GM18520 (cell line): ENCODE results near the gene NES.

Experiments
- ATAC-seq: cut with Tn5 transposase; IDR thresholded peaks from one replicate; pipeline ENCODE4 v1.9.1; 2021; ENCODE audit not compliant: unreplicated experiment

NES gene

DNA sequence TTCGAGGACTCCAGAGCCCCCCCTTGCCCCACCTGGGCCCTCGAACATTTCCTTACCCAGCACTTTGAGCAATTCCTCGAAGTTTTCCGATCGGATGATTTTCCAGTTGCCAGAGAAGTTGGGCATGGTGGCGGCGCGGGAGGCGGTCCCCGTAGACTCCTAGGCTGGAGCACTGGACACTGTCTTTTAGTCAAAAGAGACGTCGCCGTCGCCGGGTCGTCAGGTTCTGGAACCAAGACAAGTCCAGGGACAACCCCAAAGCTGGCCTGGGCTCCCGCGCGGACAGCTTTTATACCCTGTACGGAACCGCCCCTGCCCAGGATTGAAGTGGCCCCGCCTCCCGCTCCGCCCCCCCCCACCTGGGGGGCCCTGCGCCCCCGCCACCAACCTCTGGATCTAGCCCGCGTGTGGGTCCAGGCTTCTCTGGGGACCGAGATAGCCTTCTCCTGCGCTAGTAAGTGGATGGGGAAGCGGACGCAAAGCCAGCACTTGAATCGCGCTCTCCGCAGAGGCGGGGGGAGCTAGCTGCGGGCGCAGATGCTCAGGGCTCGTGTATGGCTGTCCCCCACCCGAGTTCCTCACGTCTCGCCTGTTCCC lies 28.2 kb upstream of the NES start, which contains the start of gene CRABP2:
CRABP2 (minus strand) TSS at position 263 of the 597 bp plus-strand sequence; CDS start at position 126, 137 bp downstream.
- ATAC-seq, result no peak

DNA sequence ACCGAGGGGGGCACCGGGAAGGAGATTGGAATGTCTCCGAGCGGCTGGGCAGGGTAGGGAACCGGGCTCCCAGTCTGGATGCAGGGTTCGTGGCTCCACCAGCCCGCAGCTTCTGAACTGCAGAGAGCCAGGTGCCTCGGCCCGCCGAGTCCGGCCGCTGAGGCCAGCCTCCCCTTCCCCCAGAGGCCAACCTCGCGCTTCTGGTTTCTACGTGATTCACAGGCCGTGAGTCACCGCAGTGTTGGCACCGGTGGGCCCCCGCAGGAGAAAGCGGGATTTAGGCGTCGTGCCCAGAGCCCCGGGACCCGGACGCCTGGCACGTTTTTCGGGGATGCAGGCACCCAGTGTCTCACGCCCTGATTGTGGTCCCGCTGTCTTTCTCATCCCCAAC lies 27.7 kb upstream of the NES start:
- ATAC-seq, result no peak

DNA sequence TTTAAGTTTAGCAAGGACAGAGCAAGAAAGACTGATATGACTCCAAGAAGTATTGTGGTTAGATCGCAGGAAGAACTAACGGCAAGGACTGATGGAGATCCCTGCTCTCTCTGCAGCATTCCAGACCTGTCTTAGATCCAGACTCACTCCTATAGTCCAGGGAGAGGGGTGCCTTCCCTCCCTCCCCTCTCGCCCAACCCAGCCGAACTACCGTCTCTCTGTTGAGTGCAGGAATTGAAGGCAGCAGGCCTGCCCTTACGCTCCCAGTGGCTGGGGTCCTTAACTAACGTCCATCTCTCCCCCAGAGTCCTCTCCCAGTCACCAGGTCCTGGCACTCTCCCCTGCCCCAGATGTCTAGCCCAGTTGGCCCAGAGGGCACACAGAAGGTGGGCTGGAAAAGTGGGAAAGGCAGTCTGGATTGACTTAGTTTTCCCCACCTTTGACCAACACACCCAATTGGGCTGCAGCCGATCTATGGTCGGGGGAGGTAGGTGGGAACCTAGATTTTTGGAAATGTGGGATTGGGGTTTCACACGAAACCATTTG lies 27.0 kb upstream of the NES start:
- no peak for ATAC-seq

DNA sequence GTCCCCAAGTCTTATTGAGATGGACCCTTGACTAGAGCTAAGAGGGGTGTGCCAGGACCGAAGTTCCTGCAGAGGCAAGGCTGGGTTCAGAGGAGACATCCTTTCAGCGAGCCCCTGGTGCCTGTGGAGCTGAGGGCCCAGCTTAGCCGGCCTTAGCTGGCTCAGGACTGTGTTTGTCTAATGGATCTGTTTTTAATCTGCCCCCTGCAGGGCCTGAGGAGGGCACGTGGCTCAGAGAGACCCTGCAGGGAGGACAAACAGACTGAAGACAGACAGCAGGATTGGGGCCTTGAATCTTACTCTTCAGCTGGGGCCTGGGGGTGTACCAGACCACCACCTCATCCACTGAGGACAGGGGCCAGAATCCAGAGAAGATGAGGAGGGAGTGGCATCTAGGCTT lies 26.5 kb upstream of the NES start:
- ATAC-seq, result no peak

DNA sequence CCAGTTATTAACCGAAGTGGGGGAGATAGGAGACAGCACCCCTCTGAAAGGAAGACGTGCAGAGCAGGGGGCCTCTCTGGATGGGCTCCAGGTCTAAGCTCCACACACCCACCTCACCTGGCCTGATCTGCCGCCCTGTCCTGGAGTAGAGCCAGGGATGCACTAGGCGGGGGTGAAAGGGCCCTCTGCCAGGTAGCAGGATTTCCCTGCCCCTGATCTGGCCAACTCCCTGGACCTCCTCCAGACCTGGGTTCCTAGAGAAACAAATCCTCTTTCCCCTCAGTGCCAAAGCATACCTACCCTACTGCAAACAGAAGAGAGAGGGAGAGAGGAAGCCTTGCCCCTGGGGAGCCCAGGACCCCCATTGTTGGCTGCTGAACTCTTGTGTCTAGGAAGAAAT lies 26.1 kb upstream of the NES start:
- no peak for ATAC-seq

DNA sequence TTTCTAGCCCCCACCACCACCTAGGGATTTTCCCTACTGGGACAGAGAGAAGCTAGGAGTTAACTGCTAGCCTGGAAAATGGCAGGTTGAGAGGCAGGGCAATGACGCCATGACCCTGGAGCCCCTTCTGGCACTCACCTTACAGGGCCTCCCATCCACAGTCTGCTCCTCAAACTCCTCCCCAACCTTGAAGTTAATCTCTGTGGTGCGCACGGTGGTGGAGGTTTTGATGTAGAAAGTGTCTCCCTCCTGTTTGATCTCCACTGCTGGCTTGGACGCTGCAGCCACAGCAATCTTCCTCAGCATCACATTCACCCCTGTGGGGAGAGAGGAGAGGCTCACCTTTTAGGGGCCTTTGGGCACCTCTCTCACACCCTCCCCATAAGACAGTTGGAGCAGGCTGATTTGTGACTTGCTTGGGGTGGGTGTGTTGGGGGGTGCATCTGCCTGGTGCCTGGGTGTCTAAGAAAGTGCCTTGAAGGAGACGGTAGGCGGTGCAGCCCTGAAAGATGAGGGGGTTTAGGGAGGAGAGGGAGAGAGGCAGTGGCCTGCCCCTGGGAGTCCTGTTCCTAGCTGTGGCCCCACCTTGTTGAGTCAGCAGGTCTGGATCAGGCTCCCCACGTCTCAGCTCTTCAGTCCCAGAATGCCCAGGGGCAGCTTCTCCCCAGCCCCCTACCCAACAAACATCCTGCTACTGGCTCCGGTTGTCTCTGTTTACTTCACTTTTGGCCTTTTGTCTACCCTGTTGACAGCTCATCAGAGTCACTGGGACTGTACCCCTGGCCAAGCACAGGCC lies 23.7 kb upstream of the NES start:
- ATAC-seq, result no peak

DNA sequence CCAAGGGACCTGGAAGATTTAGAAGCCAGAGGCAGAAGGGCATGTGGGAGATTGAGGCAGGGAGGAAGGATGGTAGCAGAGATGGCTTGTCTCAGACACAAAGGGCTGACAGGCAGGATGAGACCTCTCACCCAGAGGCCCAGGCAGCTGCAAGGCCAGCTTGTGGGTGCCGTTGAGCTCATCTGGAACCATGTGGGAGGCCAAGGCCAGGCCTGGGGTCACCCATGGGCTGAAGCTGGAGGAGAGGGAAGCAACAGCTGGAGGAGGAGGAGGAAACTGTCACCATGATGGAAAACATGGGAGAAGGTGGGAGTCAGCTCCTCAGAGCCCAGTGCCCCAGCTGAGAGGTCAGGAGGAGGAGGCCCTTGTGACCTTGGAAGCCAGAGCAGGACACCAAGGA lies 21.8 kb upstream of the NES start:
- no peak for ATAC-seq

DNA sequence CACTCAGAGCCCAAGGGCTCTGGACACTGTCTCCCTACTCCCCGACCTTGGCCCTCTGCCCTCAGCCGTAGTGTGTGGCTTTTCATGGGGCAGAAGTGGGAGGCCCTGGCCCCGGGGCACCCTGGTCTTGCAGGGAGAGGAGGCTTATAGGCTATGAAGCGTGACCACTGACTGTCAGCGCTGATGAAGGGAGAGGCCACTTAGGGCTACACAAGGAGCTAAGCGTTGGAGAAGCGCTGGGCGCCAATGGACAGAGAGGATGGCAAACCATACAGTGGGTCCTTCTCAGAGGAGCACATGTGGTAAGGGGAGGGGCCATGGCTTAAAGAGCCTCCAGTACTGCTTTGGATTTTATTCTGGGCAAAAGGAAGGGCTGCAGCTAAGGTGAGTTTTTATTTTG lies 20.3 kb upstream of the NES start:
- ATAC-seq, result no peak

DNA sequence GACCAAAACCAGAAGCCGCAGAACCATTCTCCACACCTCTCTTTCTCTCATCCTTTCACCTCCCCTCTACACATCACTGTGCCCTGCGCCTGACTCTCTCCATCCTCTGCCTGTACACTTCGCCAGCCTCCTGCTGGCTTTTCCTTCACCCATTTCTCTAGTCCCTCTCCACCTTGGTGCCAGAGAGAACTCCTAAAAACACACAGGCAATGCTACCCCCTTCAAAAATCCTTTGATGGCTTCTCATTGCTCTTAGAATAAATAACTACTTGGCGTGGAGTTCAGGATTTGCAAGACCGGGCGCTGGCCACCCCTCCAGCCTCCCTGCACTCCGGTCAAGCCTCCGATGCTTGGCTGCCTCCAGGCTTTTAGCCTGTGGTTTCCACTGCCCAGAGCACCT lies 19.5 kb upstream of the NES start:
- no peak for ATAC-seq

DNA sequence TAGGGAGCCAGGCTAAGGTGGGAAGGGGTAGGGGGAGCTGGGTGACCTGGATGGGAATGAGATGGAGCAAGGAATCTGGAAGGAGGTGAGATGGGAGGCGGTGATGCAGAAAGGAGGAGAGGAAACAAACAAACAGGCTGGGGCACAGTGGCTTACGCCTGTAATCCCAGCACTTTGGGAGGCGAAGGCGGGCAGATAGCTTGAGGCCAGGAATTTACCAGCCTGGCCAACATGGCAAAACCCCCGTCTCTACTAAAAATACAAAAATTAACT lies 17.4 kb upstream of the NES start:
- no peak for ATAC-seq

DNA sequence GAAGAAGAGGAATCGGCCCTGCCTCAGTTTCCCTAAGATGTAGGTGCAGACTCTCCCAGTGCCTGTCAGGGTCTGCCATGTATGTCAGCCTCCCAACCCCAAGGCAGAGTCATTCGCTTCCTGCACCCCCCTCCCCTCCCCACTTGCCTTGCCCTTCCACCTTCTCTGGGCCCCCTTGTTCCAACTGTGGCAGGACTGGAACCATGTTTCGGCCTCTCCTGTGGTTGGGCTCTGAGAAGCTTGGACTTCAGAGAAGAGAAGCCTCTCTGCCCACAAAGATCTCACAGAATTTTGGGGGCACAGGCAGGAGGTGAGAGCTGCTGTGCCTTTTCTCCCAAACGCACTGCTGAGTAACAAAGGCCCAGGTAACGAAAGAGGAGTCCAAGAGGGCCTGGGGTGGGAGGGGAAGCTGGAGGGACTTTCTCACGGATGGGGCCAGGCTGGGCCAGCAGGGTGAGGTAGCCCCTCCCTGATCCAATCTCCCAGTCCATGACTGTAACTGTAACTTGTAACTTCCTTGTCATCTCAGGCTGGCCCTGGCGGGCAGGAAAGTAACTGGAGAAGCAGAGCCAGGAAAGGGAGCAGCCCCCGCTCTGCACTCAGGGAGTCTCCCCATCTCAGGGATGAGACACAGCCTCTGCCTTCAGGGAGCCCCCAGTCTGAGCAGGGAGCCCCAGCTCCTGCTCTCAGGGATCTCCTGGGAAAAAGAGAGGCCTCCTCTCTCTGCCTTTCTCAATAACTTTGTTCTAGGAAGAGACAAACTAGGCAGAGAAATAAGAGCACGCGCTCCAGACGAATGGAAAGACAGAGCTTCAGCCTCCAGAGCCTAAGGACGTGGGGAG lies 16.9 kb upstream of the NES start:
- ATAC-seq, result no peak

DNA sequence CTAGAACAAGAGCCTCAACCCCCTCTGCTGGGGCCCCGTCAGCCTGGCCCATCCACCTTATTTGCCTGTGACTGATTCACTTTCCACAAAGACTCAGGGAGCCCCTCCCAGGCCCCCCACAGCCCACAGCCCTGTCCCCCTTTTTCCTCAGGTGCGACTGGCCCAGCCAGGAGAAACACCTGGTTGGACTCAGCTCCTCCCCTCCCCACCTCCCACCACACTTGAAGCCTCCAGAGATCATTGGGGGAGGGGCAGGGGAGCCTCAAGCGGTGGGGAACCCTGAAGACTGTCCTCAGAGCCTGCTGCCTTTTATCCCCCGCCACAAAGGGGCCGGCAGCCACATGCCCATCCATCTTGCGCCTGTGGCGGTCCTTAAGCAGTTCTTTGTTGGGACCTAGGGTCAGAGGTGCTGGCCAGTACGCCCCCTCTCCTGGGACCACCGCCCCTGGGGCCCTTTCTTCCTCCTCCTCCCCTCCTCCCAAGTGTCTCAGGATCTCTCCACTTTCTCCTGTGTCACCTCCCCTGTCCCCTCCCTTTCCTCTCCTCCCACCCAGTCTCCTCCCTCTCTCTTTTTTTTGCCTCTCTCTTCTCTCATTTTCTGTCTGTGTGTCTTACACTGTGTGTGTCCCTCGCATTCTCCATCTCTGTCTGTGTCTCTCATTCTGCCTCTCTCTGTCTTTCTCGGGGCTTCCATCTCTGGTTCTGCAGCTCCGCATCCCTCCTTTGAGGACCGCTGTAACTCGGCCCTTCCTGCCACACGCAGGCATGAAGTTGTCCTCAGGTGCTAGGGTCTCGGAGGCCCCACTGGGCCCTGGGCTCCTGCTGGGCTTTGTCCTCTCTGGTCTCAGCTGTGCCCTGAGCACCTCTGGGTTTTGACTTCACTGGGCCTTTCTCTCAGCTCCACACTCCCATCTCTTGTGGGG lies 16.0 kb upstream of the NES start:
- ATAC-seq, result no peak

DNA sequence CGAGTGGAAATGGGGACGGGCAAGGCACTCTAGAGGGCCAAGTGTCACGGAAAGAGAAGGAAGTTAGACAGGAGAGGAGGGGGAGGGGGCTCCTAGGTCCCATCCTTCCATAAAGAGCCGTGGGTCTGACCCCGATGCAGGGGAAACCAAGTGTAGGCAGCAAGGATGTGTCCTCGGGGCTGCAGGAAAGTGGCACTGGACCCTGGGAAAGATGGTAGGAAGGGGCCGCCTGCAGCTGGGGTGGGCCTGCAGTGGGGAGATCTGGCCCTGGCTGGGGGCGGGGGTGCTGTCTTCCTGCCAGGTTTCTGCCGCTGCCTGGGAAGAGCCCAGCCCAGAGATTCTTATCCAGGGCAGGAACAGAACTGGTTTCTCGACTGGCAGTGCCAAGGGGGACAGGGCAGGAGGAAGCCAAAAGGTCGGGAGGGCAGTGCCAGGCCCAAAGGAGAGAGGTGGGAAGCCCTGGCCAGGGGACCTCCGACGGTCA lies 15.3 kb upstream of the NES start:
- ATAC-seq, result no peak

DNA sequence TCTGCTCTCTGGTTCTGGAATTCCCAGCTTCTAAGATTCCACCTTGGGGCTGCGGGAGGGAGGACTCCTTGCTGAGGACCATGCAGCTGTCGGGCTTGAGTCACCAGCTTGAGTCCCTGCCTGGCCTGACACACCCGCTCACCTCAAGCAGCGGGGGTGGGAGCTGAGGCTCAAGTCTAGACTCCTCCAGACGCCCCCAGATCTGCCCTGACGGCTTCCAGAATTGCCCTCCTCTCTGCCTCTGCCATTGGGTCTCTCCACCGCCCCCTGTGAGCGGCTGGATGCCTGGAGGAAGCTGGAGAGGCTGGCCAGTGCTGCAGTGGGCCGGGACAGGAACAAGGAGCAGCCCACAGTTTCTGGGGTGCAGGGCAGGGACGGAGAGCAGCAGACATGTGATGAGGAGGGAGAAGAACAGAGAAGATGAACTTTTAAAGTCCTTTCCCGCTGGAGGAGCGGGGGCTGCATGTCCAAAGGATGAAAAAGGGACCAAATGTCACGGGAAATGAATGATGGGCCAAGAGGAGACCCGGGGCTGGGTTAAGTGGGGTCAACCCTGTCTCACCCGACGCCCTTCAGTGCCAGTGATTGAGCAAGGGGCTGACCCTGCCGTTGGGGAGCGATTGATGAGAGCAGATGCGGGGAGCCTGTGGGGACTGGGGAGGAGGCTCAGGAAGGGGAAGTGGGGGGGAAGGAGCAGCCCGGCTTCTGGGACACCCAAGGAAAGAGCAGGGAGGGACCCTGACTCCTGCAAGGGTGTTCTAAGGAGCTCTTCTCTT lies 14.6 kb upstream of the NES start:
- ATAC-seq, result no peak

DNA sequence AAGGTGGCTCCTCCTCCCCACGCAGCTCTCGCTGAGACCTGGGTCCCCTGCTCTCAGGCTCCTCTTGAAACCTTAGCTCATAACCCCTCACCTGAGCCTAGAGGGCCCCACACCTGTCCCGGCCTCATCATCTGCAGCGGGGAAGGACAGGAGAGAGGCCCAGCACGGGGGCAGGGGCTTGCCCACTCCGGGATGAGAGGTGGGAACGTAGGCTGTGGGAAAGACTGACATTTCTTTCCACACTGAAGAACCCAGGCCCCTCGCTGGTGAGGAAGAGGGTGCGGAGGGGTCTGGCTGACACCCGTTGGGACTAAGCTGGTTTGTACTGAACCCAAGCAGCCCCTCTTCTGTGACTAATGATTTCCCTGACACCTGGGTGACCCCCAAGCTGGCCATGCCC lies 14.0 kb upstream of the NES start:
- ATAC-seq, result no peak

DNA sequence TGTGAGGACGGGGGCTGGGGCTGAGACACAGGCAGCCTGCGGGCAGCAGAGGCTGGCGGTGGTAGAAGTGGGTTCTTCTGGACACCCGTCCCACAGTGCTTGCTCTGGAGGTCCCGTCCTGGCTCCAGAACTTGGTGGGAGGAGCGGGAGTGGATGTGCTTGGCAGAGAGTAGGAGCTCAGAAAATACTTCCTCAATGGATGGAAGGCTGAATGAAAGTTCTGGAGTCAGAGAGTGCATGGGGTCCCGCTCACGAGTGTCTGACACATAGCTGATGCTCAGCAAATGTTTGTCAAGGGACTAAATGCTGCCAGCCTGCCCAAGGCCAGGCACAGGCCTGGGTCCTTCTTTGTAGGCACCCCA lies 13.4 kb upstream of the NES start:
- ATAC-seq, result no peak

DNA sequence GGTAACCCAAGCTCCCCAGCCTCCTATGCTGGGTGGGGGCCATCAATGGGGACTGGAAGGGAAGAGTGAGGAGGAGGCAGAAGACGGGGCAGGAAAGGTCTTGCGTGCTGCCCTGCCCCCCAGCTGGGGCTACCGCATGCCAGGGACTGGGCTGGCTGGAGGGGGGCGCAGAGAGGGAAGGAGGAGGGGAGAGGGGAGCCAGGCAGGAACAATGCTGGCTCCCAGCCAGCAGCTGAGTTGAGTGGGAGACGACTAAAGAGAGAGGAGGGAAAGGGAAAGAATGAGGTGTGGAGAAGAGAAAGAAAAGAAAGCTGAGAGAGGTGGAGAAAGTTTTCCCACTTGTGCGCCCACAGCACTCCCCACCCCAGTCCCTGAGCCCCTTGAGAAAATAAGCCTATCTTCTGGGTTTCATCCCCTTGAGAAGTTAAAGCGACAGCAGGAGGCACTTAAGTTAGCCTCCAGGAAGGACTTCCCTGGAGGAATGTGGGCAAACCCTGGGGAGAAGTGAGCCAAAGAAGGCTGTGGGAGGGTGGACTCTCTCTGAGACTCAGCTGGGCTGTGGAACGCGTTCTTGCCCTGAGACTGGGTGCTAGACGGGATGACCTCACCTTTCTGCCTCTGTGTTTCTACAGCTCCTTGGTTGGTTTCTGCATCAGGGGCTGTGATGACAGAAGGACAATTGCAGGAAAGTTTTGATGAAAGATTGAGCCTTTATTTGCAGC lies 12.9 kb upstream of the NES start:
- no peak for ATAC-seq

DNA sequence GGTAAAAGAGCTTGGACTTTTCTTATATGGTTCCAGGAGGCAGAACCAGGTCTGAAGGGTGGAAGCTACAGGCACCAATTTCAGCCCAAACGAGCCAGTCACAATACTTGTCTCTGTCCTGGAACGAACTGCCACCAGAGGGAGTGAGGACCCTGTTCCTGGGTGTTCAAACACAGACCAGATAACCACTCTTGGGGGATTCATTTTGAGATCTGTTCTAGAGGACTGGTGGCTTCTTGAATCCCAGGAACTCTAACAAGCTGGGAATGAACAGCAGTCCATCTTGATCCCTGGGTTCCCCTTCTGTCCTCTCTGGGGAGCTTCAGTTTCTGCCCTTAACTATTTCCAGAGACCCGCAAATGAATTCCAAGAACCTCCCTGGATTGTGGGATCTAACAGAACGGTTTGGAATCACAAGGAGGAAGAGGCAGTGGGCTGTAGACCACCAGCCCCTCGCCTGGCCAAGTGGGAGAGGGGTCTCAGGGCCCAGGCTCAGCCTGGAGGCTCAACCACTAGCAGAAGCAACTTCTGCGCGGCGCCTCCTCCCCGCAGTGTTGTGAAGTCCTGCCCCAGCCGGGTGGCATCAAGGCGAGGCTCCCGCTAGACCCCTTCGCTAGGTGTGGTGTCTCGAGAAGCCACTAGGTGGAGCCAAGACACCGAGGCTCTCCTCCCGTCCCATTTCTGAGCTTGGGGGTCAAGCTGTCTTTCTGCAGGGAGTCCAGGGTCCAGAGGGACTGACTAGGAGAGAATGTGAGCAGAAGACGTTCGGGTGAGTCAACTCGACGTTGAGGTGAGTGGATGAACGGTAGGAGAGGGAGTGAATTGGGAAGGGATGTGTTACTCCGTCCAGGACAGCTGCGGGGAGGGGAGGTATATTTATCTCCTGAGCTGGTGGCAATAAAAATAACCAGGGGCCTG lies 12.1 kb upstream of the NES start:
- no peak for ATAC-seq
